Endodermal cell (in vitro differentiated cells): ENCODE results near the gene BLACAT1. TPM values are rescaled to one million over a fixed set of nuclear protein-coding genes. Genes with fewer than 3 reads are reported as not detected.

Experiments
- DNase-seq: peaks from one replicate; pipeline ENCODE4 v3.0.0-alpha.2; 2017
- H3K27ac ChIP-seq: 2 replicates; pipeline ENCODE4 v1.5.1; 2013; ENCODE audit warnings: mild to moderate bottlenecking, low read depth, low read length, moderate library complexity
- H3K27me3 ChIP-seq: 2 replicates; pipeline ENCODE4 v1.6.1; 2013; ENCODE audit warnings: mild to moderate bottlenecking, low read length, moderate library complexity; ENCODE audit not compliant: insufficient read depth, control insufficient read depth, poor library complexity, severe bottlenecking
- H3K36me3 ChIP-seq: 2 replicates; pipeline ENCODE4 v1.7.0; 2013; ENCODE audit warnings: mild to moderate bottlenecking, low read length, moderate library complexity; ENCODE audit not compliant: control insufficient read depth, insufficient read depth
- H3K4me1 ChIP-seq: one replicate; pipeline ENCODE4 v1.7.0; 2013; ENCODE audit warnings: low read length; ENCODE audit not compliant: control insufficient read depth, insufficient read depth
- H3K4me3 ChIP-seq: 2 replicates; pipeline ENCODE4 v1.5.1; 2013; ENCODE audit warnings: mild to moderate bottlenecking, low read length, moderate library complexity
- H3K9ac ChIP-seq: 2 replicates; pipeline ENCODE4 v1.6.1; 2013; ENCODE audit warnings: mild to moderate bottlenecking, low read length, moderate library complexity; ENCODE audit not compliant: poor library complexity, severe bottlenecking; ENCODE audit errors: extremely low read depth
- H3K9me3 ChIP-seq: 2 replicates; pipeline ENCODE4 v1.6.1; 2013; ENCODE audit warnings: mild to moderate bottlenecking, low read length, moderate library complexity; ENCODE audit not compliant: control insufficient read depth
- H3K27ac Mint-ChIP-seq: 2 replicates; pipeline ENCODE4 v1.8.0; 2020; ENCODE audit warnings: mixed read lengths
- H3K27me3 Mint-ChIP-seq: 2 replicates; pipeline ENCODE4 v1.8.0; 2021; ENCODE audit warnings: mild to moderate bottlenecking, mixed read lengths; ENCODE audit not compliant: insufficient read depth
- H3K36me3 Mint-ChIP-seq: 2 replicates; pipeline ENCODE4 v1.8.0; 2020; ENCODE audit warnings: low read depth, mixed read lengths
- H3K4me1 Mint-ChIP-seq: 2 replicates; pipeline ENCODE4 v1.8.0; 2020; ENCODE audit warnings: mixed read lengths
- H3K4me3 Mint-ChIP-seq: 2 replicates; pipeline ENCODE4 v1.8.0; 2020; ENCODE audit warnings: mild to moderate bottlenecking, moderate library complexity, mixed read lengths
- H3K9me3 Mint-ChIP-seq: 2 replicates; pipeline ENCODE4 v1.8.0; 2020; ENCODE audit warnings: mild to moderate bottlenecking, mixed read lengths
- WGBS, 2 experiments: methylation state at CpG; one replicate each; pipeline versions ENCODE4 v1.1.5 to v1.1.7; 2013; ENCODE audit warnings: missing lambda C conversion rate in 2 of 2, mixed read lengths in 1 of 2; ENCODE audit not compliant: insufficient coverage in 1 of 2, insufficient read length in 1 of 2; 5-methylcytosine and 5-hydroxymethylcytosine counted together
- total RNA-seq, 2 donors: library from RNA; stranded (reverse); fragmentation: NEBNext Ultra II Directional in 1 of 2; extraction: Animal tissue kit (Norgen Biotek cat#: 25700) in 1 of 2; gene quantifications; 2 replicates in 1 of 2; 3 replicates in 1 of 2; pipeline ENCODE4 v1.2.1, GENCODE V29; 2021
- TF ChIP-seq, protein P1 (sequence below): fragments of 200-600 bp; sonication (generic); conservative IDR thresholded peaks from 2 replicates; pipeline ENCODE4 v1.5.0; 2021; ENCODE audit warnings: antibody characterized with exemption, mild to moderate bottlenecking

BLACAT1 gene
- total RNA-seq, 2 donors from 2014 or later = 7.4 to 7.6 TPM

DNA sequence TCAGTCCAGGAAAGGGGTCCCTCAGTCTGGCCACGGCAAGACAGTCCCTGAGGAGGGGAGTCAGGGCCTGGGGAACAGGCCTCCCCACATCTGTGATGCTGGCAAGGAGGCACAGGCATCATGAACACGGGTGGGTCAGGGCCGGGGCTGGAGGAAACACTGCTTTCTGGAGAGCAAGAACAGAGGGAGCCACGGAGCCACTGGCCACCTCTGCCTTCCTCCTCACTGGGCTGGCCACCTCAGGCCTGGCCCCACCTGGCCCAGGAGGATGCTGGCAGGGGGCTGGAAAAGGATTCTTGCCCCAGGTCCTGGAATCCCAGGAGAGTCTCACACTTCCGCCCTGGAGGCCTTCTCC lies 15.7 kb downstream of the BLACAT1 start:
- H3K4me1 ChIP-seq = peaks cover 29% of the 10 kb centered on the region
- H3K4me3 Mint-ChIP-seq = no peak overlapping the region
- TF ChIP-seq, protein P1, sequence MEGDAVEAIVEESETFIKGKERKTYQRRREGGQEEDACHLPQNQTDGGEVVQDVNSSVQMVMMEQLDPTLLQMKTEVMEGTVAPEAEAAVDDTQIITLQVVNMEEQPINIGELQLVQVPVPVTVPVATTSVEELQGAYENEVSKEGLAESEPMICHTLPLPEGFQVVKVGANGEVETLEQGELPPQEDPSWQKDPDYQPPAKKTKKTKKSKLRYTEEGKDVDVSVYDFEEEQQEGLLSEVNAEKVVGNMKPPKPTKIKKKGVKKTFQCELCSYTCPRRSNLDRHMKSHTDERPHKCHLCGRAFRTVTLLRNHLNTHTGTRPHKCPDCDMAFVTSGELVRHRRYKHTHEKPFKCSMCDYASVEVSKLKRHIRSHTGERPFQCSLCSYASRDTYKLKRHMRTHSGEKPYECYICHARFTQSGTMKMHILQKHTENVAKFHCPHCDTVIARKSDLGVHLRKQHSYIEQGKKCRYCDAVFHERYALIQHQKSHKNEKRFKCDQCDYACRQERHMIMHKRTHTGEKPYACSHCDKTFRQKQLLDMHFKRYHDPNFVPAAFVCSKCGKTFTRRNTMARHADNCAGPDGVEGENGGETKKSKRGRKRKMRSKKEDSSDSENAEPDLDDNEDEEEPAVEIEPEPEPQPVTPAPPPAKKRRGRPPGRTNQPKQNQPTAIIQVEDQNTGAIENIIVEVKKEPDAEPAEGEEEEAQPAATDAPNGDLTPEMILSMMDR = no peak

DNA sequence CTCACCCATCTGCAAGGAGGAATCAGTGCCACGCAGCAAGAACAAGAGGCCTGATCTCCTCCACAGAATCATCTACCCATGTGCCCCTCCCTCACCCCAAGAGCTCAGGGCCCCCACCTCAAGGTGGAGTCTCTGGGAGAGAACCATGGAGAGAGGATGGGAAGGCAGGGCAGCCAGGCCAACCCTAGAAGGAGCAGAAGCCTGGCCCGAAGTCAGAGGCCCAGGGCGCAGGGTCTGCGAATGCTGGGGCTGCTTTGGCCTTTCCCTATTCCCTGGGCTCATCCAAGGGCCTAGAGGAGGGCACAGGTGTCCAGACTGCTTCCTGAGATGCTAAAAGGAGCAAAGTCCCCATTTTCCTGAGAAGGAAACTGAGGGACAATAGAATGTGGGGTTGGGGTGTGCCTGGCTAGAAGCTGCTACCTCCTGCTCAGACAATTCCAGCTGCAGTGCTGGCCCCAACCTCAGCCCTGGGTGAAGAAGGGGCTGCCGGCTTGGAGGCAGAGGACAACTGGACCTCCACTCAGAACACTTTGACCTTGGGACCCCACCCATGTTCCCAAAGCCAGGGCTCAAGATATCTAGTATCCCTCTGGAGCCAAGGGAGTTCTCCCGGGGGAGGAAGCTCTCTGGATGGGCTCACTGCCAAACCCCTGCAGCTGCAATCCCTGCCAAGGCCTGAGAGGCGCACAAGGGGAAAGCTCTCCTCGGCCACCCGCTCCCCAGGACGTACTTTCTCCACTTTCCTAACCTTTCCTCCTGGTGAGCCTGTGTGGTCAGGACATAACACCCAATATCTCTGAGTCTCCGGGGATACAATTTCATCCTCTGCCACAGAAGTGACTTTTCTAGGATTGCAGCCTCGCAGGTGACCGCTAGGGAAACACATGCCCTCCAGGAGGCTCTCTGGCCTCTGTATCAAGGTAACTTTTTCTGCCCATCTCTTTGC lies 17.4 kb downstream of the BLACAT1 start:
- H3K4me3 ChIP-seq = no peak overlapping the region
- no peaks in the 10 kb centered on the region for H3K36me3 ChIP-seq
- peaks cover 17% of the 10 kb centered on the region for H3K4me1 ChIP-seq
- H3K27ac ChIP-seq = no peak overlapping the region
- Mint-ChIP-seq H3K27ac (no peak overlapping the region), H3K4me1 (peaks cover 36% of the 10 kb centered on the region), H3K9me3 (no peaks in the 10 kb centered on the region), H3K4me3 (no peak overlapping the region), H3K36me3 (no peaks in the 10 kb centered on the region), H3K27me3 (peaks cover 20% of the 10 kb centered on the region)
- DNase-seq = peak; percentile 69
- TF ChIP-seq, protein P1 = peak; percentile 67
- H3K27me3 ChIP-seq = no peaks in the 10 kb centered on the region
- 82 to 88% methylated on average over 6 to 13 of the region's 13 CpGs for WGBS, 2 experiments
- no peaks in the 10 kb centered on the region for H3K9me3 ChIP-seq
- H3K9ac ChIP-seq = no peak overlapping the region

More for the DNA sequence above, 15.7 kb downstream of the BLACAT1 start:
- 91 to 100% methylated on average over 3 to 5 of the region's 5 CpGs for WGBS, 2 experiments
- no peaks in the 10 kb centered on the region for H3K9me3 ChIP-seq
- no peaks in the 10 kb centered on the region for H3K27me3 ChIP-seq
- no peaks in the 10 kb centered on the region for H3K36me3 Mint-ChIP-seq
- no peaks in the 10 kb centered on the region for H3K36me3 ChIP-seq
- peaks cover 14% of the 10 kb centered on the region for H3K27me3 Mint-ChIP-seq
- no peak overlapping the region for H3K9ac ChIP-seq
- H3K9me3 Mint-ChIP-seq = no peaks in the 10 kb centered on the region
- peaks cover 51% of the 10 kb centered on the region for H3K4me1 Mint-ChIP-seq
- no peak overlapping the region for H3K27ac Mint-ChIP-seq
- H3K27ac ChIP-seq = no peak overlapping the region
- DNase-seq = no peak
- H3K4me3 ChIP-seq = no peak overlapping the region

DNA sequence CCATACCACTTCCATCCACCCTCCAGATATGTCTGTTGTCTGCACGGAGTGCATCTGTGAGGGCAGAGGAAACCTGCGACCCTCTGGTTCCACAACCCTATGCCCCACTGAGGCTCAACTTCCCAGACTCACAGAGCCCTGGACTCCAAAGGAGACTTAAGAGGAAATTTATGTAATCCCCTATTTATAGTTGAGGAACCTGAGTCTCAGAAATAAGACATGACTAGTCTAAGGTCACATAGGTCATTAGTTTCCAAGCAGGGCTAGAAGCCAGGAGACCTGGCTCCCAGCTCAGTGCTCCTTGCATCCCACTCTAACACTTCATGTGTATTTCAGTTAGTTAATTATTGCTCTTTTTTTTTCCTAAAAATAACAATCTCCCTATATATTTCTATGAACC lies 18.3 kb downstream of the BLACAT1 start:
- no peaks in the 10 kb centered on the region for H3K36me3 Mint-ChIP-seq
- no peak overlapping the region for H3K27ac Mint-ChIP-seq
- no peaks in the 10 kb centered on the region for H3K36me3 ChIP-seq
- peaks cover 20% of the 10 kb centered on the region for H3K27me3 Mint-ChIP-seq
- H3K4me3 Mint-ChIP-seq = no peak overlapping the region
- H3K9me3 Mint-ChIP-seq = no peaks in the 10 kb centered on the region
- H3K4me3 ChIP-seq = no peak overlapping the region
- 90% methylated on average over 2 of the region's 2 CpGs; no CpG with 5 or more reads in 1 of the 2 experiments for WGBS, 2 experiments
- peaks cover 15% of the 10 kb centered on the region for H3K4me1 ChIP-seq
- no peak for DNase-seq
- no peaks in the 10 kb centered on the region for H3K27me3 ChIP-seq
- TF ChIP-seq, protein P1 = no peak
- H3K4me1 Mint-ChIP-seq = peaks cover 31% of the 10 kb centered on the region
- H3K27ac ChIP-seq = no peak overlapping the region
- H3K9me3 ChIP-seq = no peaks in the 10 kb centered on the region
- H3K9ac ChIP-seq = no peak overlapping the region
